ENCODE data around the gene ASTE1.

DNA sequence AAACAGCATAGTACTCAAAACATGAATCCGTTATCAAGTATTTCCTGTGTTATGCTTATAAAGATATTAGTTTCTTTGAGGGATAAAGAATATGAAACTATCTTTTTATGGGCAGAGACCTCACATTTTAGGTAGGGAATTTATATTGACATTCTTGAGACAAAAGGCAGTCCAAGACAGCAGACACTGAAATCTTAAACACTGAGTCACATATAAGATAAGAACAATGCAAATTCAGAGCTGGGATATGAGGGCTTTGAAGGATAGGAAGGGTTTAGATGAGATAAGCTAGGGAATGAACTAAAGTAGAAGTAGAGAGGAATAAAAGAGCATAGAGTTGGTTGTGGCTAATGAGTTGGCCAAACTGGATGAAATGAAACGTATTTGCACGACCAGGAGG is 58.4 kb downstream of the ASTE1 start:
- TF ChIP-seq, protein P1, sequence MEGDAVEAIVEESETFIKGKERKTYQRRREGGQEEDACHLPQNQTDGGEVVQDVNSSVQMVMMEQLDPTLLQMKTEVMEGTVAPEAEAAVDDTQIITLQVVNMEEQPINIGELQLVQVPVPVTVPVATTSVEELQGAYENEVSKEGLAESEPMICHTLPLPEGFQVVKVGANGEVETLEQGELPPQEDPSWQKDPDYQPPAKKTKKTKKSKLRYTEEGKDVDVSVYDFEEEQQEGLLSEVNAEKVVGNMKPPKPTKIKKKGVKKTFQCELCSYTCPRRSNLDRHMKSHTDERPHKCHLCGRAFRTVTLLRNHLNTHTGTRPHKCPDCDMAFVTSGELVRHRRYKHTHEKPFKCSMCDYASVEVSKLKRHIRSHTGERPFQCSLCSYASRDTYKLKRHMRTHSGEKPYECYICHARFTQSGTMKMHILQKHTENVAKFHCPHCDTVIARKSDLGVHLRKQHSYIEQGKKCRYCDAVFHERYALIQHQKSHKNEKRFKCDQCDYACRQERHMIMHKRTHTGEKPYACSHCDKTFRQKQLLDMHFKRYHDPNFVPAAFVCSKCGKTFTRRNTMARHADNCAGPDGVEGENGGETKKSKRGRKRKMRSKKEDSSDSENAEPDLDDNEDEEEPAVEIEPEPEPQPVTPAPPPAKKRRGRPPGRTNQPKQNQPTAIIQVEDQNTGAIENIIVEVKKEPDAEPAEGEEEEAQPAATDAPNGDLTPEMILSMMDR (IDR thresholded peaks at IDR 0.05) = no peak
- no peak for TF ChIP-seq ZFX (IDR thresholded peaks at IDR 0.05; ENCODE audit: borderline replicate concordance)
